Uterus (tissue), 2 donors: Measurements from ENCODE around the gene RIPK4.

Source experiments
- POLR2A ChIP-seq, 2 donors: fragments of 450-650 bp; IDR thresholded peaks; one replicate each; pipeline ENCODE4 v1.6.1; 2016; ENCODE audit warnings: antibody characterized with exemption in 2 of 2, mild to moderate bottlenecking in 1 of 2, moderate library complexity in 1 of 2
- TF ChIP-seq, protein P1 (sequence below), 4 experiments: fragments of 200-600 bp in 2 of 4; fragments of 450-650 bp in 2 of 4; sonication (generic) in 2 of 4; IDR thresholded peaks; one replicate each; pipeline ENCODE4 v1.5.1; 2016 to 2019; ENCODE audit warnings: antibody characterized with exemption in 4 of 4, mild to moderate bottlenecking in 2 of 4, moderate library complexity in 1 of 4

DNA sequence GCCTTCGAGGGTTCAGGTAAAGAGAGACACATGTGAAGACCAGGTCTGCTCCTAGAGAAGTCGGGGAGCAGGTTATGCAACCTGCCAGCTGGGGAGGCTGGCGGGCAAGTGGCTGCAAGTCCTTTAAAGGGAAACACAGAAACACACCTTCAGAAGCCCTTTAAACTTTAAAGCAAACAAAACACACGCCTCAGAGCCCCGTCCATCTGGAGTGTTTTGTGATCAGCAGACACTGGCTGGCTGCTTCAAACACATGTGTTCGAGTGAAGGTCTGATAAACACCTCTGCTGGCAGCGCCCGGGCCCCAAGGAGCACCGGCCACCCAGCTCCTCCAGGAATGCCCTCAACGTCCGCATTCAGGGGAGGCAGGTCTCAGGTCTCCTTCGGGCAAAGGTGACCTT is 15.2 kb downstream of the RIPK4 start:
- no peak for TF ChIP-seq POLR2A (IDR thresholded peaks at IDR 0.05)
- TF ChIP-seq, protein P1, sequence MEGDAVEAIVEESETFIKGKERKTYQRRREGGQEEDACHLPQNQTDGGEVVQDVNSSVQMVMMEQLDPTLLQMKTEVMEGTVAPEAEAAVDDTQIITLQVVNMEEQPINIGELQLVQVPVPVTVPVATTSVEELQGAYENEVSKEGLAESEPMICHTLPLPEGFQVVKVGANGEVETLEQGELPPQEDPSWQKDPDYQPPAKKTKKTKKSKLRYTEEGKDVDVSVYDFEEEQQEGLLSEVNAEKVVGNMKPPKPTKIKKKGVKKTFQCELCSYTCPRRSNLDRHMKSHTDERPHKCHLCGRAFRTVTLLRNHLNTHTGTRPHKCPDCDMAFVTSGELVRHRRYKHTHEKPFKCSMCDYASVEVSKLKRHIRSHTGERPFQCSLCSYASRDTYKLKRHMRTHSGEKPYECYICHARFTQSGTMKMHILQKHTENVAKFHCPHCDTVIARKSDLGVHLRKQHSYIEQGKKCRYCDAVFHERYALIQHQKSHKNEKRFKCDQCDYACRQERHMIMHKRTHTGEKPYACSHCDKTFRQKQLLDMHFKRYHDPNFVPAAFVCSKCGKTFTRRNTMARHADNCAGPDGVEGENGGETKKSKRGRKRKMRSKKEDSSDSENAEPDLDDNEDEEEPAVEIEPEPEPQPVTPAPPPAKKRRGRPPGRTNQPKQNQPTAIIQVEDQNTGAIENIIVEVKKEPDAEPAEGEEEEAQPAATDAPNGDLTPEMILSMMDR (IDR thresholded peaks at IDR 0.05): no peak
